Activated CD4-positive, CD25-positive, alpha-beta regulatory T cell treated with anti-CD3 and anti-CD28 coated beads, Interleukin-2, amount 50 U/mL, for 24 hours (primary cell): Measurements from ENCODE around the gene DHRS4.
A peak's percentile ranks its signal among the peaks of the same experiment; 100 is the strongest.

Source experiments
- ATAC-seq, 2 donors: fragments of 150-1000 bp; cut with Tn5 transposase; one replicate each; pipeline ENCODE4 v1.10.0; 2021; ENCODE audit warnings: mild to moderate bottlenecking in 1 of 2, moderate library complexity in 1 of 2

The DHRS4 gene

DNA sequence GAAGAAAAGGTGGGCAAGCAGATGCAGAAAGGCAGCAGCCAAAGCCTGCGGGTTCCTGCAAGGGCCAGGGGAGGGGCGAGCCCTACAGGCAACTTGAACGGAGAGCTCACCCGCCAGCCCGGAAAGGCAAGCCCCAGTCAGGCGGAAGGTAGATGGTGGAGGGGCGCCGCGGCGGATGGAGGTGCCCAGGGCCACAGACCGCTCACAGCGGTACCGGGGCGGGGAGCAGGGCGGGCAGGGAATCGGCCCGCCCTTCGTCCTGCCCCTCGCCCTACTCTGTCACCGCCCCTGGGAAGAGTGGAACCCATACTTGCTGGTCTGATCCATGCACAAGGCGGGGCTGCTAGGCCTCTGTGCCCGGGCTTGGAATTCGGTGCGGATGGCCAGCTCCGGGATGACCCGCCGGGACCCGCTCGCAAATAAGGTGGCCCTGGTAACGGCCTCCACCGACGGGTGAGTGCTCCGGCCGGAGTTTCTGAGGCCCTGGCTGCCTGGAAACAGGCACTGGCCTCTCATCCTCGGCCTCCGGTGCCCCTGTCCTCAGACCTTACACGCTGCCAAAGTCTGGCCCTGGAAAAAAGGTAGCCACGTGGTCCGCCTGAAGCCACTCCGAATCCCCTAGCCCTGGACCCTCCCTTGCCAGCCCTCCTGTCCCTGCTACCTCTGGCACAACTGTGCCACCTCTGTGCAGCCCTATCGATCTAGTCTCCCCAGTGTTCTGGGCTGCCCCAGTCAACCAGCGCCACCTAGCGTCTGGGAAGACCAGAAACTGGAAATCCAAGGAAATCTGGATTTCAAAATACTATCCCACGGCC lies at the start of gene DHRS4:
TSS of gene DHRS4 (plus strand) at position 307 of the 815 bp plus-strand sequence. CDS start at position 326, 19 bp downstream.
- ATAC-seq: peak; percentile 99

DNA sequence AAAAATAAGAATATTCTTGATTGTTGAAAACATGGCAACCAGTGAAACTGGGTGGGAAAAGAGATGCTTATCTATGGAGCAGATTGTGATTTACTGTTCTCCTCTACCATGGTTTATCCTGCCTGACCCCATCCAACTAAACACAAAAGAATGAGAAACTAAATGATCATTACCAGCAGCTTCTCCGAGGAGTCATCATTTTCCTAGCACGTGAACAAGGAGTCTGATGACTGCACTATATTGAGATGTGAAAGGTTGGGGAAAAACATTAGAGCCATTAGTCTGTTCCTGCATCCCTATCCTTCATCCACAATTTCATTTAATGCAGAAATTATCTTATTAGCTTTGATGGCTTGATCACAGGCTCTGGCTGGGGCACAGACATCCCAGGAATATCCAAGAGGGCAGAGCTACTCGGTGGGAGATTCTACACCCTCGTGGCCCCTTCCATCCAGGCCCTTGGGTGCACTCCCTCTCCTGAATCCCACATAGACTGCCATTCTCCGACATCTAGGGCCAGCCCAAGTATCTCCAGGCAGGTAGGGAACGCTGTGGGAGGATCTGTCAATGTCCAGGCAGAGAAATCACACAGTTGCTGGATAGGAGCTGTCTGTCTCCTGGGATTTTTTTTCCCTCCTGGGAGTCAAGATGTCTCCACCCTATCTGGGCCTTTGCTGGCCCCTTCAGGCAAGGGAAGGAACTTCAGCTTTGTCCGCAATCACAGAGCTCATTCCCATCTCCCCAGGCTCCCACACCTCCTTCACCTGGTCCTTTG lies 43.3 kb upstream of the DHRS4 start:
- ATAC-seq: no peak

DNA sequence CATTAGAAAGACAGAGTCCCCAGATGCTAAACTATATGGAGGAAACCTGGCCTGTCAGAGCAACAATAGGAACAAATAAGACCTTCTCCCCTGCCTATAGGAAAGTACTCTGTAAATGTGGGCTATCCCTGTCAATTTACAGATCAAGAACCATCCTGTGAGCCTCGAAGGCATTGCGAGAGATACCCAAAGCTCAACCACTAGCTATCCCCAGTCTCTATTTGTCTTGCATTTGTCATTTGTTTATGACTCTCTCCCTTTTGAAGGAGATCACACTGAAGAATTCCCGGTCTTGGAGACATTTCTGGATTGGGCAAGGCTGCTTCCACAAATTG lies 42.7 kb upstream of the DHRS4 start:
- ATAC-seq: no peak

DNA sequence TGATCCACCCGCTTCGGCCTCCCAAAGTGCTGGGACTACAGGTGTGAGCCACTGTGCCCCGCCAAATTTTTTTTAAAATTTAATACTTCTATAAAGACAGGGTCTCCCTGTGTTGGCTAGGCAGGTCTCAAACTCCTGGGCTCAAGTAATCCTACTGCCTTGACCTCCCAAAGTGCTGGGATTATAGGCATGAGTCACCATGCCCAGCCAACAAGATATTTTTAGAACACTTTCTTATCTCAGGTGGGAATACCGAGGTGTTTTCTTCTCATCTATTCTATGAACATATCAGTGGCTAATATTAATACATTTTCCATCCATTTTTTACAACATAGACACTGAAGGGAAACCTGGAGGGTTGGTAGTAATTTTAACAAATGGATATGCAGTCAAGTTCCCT lies 38.0 kb upstream of the DHRS4 start:
- ATAC-seq: no peak

DNA sequence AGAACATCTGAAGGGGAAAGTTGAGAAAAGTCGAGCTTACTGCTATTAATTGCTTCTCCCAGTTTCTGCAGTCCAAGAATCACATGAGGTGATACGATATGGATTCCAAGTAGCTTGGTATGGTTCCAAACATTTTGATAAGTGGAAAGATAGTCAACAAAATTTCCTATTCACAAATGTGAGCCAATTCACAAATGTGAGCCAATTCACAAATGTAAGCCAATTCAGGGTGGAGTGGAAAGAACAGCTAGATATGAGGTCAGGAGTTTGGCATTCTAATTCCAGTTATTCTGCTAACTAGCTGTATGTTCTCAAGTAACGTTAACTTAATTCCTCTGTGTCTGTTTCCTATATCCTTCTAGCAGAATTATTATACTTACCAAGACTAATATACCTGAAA lies 37.6 kb upstream of the DHRS4 start:
- no peak for ATAC-seq

DNA sequence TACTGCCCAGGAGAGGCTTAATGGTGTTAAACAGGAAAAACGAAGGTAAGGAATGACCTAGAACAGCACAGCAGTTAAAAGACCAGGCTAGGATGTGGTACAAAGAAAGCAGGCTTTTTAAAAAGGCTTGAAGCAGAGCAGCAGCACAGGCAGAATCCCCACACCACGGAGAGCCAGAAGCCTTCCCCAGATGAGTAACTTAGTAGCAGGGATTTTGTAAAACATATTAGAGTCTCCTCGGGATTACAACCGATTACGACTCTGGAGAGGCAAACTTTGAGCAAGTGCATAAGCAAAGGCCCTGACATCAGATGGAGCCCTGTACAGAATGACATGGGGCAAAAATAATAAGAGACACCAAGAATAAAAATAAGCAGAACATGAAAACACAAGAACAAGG lies 37.1 kb upstream of the DHRS4 start:
- no peak for ATAC-seq

DNA sequence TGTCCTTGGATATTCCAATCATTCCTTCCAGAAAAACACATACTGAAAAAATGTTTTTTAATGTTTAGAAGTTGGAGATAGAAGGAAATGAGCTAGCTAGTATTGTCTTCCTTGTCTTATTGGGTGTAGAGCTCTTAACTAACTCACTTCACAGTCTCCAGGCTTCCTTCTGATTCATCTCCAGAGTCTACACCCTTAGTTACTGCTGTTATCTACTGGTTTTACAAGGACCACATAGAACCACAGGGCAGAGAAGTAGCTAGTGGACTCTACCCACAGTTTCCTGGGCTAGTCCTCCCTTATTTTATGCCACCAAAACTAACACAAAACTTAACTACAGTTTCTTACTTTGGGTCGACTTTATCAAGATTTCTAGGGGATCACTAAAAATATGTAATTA lies 31.0 kb upstream of the DHRS4 start:
- no peak for ATAC-seq

DNA sequence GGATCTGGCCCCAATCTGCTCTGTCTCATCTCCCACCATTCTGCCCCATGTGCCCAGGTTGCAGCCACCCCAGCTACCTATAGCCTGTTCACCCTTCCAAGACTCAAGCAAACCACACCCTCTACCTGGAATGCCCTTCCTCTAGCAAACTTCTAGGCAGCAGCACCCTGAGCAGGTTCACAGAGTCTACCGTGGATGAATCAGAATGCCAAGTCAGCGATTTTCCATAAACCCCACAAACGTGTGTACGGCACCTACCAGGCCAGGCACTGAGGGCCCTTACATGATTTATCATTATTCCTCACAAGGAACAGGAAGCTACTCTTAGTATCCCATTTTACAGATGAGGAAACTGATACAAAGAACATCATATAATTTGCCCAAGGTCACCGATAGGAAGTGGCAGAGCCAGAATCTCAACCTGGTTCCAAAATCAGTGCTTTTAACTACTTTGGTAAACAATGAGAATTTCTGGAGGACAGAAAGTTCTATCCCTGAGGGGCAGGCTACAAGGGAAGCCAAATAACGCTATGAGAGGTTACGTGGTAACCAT lies 28.0 kb upstream of the DHRS4 start:
- no peak for ATAC-seq

DNA sequence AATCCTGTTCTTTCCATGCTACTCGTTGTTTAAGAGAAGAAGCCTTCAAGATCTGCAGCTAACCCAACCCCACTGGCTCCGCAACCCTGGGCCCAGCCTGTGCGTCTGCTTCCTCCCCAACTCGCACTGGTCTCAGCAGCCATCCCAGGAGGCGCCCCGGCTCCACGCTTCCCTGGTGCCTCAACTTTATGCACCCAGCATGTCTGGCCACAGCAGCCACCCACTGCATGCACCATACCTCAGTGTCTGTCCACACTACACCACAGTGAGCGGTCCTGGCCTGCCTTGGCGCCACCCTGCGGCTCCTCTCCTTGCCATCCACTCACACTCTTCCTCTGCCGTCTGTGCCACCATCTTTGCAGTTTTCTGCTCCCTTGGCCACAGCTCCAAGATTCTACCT lies 27.0 kb upstream of the DHRS4 start:
- no peak for ATAC-seq

DNA sequence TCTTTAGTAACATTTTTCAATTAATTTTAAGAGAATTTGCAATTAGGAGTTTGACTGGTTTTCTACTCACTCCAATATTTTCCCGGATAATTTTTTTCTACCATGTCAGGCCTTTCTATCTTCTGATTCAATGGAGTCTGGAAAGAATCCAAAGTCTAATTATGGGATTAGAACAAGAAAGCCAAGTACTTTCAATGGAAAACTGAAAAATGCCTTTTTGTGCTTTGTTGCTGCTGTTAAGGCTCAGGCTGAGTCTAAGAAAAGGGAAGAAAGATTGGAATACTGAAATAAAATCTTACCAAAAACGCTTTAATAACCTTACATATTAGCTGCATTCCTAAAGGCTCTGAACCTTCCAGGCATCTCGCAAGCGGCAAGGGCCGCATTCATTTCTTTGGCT lies 24.4 kb upstream of the DHRS4 start:
- no peak for ATAC-seq

DNA sequence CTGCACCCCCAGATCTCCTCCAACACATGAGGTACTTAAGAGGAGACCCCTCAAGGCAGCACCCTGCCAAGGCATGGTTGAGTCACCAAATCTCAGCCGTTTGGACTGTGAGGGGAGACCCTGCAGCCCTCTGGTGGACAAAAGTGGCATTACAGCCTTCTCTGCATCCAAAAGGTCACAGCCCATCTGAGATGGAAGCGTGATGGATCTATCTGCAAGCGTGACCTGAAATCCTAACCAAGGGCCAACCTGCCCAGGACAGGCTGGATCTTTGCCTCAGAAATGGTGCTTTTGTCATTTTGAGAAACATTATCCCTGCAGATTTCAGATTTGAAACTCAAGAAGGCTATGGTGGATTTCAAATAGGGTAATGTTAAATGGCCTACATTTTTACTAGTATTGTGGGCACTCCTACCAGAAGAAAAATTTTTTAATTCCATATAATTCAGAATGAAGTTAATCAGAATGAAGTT lies 23.7 kb upstream of the DHRS4 start:
- peak; percentile 81 to 88 for ATAC-seq

DNA sequence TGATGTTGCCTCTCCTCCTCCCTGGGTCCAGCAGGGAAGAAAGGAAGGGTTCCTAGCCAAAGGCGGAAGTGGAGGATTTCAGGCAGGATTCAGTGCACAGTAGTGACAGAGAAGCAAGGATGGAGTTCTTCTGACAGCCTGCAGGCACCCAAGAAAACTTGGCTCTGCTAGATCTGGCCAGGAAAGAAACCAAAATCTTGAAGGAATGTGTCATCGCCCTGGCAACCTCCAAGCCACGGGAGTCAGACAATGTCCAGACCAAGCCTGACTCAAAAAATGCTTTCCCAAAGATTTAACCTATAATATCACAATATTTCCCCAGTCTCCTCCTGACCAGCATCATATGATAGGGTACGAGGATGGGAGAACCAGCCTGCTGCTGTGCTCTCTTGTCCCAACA lies 22.8 kb upstream of the DHRS4 start:
- no peak for ATAC-seq

DNA sequence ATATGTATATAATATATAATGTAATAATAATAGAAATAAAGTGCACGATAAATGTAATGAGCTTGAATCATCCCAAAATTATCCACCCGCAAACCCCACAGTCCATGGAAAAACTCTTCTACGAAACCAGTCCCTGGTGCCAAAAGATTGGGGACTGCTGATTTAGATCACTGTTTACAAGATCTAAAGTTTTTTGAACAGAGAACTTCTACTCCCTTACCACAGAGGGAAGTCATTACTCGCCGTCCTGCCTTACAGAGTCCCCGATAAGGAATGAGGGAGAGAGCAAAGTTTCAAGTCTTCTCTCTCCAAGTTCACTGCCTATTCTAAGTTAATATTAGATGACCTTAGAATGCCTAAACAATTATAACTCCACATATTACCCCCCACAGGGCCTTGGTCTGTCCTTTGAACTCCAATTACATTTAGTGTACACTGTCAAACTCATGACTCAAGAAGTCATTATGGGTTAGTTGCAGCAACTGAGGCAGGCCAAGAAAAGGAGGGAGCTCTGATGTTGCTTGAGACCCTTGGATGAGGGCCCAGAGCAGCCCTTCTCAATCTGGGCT lies 21.8 kb upstream of the DHRS4 start:
- no peak for ATAC-seq

DNA sequence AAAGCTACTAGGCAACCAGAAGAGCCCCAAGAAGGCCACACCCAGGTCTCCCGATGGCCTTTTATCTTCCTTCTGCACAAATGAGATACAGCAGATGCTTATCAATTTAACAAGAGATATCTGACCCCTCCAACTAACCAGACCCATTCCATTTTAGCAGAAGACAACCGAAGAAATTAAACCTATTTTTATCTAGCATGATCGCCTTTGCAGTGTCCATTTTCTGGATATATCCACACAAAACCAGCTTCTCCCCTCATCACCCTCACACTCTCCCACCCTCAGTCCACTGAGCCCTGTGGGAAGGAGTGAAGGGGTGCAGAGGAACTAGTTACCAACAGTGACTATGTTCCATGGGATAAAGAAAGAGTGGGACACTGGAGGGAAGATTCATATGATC lies 20.9 kb upstream of the DHRS4 start:
- no peak for ATAC-seq

DNA sequence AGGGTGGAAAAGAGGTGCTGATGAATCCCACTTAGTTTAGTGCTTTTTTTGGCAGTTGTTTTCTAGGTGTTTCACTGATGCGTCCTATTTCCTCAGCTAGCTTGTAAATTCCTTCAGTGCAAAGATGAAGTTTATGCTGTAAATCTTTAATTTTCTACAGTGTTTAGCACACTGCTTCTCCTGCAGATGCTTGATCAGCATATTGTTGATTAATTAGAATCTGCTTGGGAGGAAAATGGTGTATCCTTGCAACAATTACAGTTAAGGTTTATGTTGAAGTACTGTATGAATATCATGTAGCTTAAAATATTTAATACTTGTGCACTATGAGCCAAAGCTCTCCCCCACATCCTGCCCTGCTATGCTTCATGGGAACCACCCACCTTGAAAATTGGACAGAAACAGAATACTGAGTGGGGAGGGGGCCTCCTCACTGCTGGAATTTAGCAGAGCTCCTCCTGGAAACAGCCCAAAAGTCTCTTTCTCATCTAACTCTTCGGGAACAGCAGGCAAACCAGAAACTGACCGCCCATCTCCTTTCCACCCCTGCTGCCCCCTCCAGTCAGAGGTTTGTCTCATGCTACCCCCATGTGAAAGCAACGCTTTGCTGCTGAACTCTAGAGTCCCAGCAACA lies 20.3 kb upstream of the DHRS4 start:
- ATAC-seq: no peak

DNA sequence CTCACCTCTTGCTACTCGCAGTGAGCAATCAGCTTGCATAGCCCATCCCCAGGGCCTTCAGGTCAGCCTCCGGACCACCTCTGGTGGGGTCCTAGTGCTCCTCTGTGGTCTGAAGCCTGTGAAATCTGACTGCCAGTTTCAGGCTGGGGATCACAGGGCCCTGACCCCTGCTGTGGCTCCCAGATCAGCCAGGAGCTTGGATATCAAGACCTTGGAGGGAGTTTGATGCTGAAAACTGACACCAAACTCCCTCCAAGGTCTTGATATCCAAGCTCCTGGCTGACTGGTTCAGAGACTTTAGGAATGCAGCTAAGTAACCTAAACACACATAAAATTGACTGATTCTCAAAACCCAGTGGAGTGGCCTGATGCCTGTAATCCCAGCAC lies 19.8 kb upstream of the DHRS4 start:
- no peak for ATAC-seq

DNA sequence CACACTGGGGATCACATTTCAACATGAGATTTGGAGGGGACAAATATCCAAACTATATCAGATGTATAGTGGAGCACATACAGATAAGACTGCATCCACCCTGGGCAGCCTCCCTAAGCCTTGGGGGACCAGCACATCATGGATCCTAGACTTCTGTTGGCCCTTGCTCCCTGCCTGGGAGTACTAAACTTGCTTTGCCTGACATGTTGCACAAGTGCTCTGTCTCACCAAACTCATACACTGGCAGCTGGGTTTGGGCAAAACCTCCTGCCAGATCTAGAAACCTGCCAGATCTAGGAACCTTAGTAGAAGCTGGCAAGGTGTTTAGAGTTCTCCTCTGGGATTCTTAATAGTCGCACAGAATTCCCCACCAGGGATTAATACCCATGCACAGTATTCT lies 18.4 kb upstream of the DHRS4 start:
- no peak for ATAC-seq

DNA sequence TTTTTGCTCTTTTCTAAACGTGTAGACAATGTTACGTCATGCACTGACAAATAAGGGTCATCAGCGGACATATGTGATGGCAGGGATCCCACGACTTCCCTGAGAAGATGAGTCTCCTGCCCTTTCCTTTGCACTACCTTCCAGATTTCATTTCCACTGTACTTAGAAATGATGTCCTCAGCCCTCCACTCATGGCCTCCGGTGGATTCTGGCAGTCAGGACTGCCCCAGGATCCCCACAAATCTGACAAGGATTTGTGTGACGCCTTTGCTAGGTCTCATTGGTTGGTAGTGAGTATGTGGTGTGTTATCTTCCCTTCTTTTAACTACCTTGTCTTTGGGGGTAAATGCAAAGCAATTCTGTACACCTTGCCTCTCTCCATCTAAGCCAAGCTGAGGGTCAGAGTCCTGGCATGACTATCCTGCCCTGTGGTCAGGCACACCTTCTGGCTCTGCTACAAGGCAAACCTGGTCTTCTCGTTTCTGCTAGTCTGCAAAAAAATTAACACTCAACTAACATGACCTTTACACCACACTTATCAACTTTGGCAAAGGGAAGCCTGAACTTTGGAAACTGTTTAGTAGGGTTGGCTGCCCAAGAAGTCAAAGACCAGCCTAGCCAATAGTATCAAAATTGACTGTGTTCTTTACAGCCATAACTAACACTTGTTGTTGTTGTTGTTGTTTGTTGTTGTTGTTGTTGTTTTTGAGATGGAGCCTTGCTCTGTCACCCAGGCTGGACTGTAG lies 17.3 kb upstream of the DHRS4 start:
- ATAC-seq: no peak

DNA sequence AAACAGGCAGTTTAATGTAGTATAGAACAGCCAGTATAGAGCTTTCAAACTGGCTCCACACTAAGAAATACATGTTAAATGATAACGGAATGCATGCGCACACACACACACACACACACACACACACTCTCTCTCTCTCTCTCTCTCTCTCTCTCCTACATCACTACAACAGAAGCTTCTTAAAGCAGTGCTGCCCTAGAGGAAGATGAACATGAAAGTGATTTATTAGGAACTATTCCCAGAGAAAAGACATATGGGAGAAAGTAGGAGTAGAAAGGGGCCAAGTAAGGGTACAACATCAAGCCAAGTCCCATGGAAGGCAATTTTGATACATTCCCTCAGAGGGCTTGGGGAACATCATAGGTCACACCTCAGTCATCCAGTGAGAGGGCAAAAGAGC lies 16.4 kb upstream of the DHRS4 start:
- ATAC-seq: no peak

DNA sequence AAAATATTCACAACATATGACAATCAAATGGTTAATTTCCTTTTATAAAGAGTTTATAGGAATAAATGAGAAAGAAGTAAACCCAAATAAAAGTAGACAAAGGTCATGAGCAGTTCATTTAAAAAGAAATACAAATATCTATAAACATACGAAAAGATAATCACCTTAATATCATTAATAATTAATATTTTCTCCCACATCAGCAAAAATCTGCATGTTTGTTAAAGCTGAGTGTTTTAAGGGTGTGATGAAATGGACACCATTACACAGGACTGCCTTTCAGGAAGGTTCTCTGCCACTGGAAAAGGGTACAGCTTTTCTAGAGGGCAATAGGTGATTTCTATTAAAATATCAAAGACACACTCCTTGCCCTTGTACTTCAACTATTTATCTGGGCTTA lies 14.7 kb upstream of the DHRS4 start:
- no peak for ATAC-seq

DNA sequence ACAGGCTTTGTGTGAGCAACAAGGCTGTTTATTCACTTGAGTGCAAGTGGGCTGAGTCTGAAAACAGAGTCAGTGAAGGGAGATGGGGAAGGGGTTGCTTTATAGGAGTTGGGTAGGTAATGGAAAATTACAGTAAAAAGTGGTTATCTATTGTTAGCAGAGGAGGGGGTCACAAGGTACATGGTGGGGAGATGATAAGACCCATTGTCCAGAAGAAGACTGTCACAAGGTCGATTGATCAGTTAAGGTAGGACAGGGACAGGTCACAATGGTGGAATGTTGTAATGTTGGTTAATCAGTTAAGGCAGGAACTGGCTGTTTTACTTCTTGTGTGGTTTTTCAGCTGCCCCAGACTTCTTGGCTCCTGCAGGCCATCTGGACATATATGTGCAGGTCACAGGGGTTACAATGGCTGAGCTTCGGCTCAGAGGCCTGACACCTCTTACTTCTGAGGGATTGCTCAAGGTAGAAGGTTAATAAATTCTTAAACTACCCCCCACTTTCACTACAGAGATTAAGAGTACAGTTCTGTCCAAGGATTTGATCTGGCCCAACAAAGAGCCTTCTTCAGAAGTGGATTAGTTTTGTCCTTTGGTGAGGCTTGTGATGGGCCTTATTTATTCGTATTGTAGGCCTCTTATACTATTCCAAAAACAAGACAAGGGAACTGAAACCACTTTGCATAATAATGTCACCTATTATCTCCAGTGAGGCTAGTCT lies 13.8 kb upstream of the DHRS4 start:
- no peak for ATAC-seq

DNA sequence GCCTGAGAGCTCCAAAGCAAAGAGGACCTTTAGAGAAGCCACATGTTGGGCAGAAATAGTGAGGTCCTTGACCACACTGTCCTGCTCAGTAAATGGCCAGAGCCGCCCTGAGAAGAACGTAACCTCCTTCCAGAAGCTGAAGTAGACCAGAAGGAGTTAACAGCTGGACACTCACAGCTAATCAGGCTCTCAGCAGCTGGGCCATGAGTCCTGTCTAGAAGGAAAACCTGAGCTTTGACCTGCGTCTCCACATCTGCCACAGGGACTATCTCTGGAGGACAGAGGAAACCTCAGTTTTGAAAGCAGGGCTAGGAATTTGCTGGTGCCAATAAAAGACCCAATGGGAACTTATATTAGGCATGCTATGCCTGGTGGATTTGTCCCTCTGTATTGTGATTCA lies 12.3 kb upstream of the DHRS4 start:
- ATAC-seq: no peak
